HFF-Myc (cell line): ENCODE measurements around the gene MMP19.
A peak's percentile ranks its signal among the peaks of the same experiment; 100 is the strongest.

Source experiments
- DNase-seq: peaks from one replicate; pipeline ENCODE4 v3.0.0-alpha.2; 2011; ENCODE audit warnings: low read depth; ENCODE audit errors: extremely low read depth
- H3K4me3 ChIP-seq: replicated peaks from 2 replicates; pipeline ENCODE4 v1.5.1; 2011; ENCODE audit warnings: low read depth, mild to moderate bottlenecking, control low read depth, low read length
- TF ChIP-seq, protein P1 (sequence below): IDR thresholded peaks from 2 replicates; pipeline ENCODE4 v1.5.1; 2012; ENCODE audit warnings: mild to moderate bottlenecking, low read depth, low read length, control low read depth; ENCODE audit errors: missing control alignments

The MMP19 gene

DNA sequence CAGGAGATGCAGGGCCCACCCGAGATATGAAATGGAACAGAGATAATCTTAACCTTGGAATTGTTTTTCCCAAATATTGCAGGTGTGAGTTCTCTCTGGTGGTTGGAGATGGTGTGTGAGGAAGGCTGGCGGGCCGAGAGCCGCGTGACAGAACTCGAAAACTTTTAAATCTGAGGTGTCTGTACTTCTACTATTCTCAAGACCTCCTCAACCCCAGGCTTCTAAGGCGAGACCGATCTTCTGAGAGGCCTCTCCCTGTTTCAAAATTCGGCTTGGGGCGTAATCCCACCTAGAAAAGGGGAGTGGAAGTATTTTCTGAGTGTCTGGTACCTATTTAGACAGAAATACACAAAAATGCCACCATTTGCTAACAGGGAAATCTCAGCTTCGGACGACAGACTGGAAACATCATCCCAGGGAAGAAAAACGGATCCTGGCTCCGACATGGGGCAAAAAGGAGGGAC is 25.8 kb downstream of the MMP19 start:
- peak overlapping the region; percentile 84 for H3K4me3 ChIP-seq
- DNase-seq, result no peak
- TF ChIP-seq, protein P1, sequence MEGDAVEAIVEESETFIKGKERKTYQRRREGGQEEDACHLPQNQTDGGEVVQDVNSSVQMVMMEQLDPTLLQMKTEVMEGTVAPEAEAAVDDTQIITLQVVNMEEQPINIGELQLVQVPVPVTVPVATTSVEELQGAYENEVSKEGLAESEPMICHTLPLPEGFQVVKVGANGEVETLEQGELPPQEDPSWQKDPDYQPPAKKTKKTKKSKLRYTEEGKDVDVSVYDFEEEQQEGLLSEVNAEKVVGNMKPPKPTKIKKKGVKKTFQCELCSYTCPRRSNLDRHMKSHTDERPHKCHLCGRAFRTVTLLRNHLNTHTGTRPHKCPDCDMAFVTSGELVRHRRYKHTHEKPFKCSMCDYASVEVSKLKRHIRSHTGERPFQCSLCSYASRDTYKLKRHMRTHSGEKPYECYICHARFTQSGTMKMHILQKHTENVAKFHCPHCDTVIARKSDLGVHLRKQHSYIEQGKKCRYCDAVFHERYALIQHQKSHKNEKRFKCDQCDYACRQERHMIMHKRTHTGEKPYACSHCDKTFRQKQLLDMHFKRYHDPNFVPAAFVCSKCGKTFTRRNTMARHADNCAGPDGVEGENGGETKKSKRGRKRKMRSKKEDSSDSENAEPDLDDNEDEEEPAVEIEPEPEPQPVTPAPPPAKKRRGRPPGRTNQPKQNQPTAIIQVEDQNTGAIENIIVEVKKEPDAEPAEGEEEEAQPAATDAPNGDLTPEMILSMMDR, result no peak

DNA sequence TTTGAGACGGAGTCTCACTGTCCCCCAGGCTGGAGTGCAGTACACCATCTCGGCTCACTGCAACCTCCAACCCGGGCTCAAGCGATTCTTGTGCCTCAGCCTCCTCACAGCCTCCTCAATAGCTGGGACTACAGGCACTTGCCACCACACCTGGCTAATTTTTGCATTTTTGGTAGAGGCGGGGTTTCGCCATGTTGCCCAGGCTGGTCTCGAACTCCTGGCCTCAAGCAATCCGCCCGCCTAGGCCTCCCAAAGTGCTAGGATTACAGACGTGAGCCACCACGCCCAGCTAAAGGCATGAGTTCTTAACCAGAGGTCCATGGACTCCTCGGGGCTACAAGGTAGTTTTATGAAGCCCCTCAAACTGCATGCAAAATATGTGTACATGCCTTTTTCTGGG is 27.3 kb downstream of the MMP19 start:
- H3K4me3 ChIP-seq, result peak overlapping the region; percentile 84

DNA sequence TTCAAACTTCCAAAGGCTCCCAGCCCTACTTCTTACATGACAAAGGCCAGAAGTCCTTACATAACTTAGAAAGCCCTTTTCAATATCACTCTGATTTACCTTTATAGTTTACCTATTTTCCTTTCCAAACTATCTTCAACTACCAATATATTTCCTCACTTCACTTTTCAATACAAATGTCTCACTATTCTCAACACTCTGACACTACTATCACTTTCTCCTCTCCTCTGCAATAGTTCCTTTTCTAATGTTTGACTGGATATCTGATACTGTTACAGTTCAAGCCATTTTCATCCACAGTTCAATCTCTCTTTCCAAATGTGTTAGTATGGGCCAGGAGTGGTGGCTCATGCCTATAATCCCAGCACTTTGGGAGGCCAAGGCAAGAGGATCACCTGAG is 28.5 kb downstream of the MMP19 start:
- DNase-seq, result no peak
- TF ChIP-seq, protein P1, result no peak
- H3K4me3 ChIP-seq, result no peak overlapping the region

More for the DNA sequence above, 27.3 kb downstream of the MMP19 start:
- TF ChIP-seq, protein P1, result no peak
- no peak for DNase-seq

DNA sequence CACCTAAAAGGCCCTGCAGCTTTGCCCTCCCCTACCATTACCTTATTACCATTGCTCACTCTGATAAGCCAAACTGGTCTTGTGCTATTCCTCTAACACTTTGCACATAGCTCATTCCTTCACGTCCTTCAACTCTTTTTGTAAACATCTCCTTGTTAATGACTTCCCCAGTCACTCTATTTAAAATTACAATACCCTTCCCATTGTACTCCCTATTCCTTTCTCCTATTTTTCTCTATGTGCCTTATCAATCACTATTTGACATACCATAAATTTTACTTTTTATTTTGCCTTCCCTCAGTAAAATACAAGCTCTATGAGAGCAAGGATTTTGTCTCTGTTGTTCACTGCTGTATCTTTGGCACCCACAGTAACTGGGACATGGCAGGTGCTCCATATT is 30.6 kb downstream of the MMP19 start:
- DNase-seq, result no peak
- TF ChIP-seq, protein P1, result no peak
- no peak overlapping the region for H3K4me3 ChIP-seq

DNA sequence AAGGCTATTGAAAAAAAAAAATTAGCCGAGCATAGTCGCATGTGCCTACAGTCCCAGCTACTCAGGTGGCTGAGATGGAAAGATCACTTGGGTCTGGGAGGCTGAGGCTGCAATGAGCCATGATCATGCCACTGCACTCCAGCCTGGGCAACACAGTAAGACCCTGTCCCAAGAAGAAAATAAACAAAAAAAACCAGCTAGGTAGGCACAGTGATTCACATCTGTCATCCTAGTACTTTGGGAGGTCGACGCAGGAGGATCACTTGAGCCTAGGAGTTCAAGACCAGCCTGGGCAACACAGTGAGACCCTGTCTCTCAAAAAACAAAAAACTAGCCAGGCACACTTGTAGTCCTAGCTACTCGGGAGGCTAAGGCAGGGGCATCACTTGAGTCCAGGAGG is 33.5 kb downstream of the MMP19 start:
- DNase-seq, result no peak
- TF ChIP-seq, protein P1, result no peak

DNA sequence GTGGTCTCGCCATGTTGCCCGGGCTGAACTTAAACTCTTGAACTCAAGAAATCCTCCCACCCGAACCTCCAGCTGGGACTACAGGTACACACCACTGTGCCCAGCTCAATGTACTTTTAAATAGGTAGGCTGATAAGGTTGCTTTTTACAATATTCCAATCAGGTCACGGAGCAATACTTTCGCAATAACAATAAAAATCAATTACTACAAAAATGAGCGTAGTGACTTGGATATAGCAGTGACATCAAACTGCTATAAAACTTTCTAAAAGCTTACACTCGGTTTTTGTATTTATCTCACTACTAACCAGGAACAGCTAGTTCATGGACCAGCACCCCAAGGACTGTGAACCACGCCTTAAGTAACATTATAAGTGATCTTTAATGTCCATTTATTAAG is 35.8 kb downstream of the MMP19 start:
- no peak for DNase-seq
- TF ChIP-seq, protein P1, result no peak
- H3K4me3 ChIP-seq, result no peak overlapping the region

More for the DNA sequence above, 33.5 kb downstream of the MMP19 start:
- H3K4me3 ChIP-seq, result no peak overlapping the region

DNA sequence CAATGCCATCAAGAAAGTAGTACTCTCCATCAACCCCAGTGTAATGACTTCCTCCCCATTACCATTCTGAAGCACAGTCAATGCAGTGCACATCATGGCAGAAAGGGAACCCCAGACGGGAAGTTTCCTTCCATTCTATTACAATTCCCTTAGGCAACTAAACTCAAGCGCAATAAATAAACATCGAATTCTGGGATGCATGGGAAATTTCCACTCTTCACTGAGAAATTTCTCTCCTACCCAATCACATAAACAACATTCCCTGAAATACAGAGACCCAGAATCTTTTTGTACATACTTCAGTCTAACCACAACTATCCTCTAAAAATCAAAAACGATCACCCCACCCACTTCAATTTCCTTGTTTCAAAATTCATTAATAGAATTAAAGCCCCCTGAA is 45.2 kb downstream of the MMP19 start:
- DNase-seq, result no peak
- no peak overlapping the region for H3K4me3 ChIP-seq
- TF ChIP-seq, protein P1, result no peak
